GM12865 (cell line): ENCODE results near the gene TMEM87B.

ENCODE experiments used
- DNase-seq: peaks from one replicate; pipeline ENCODE4 v3.0.0; 2010; ENCODE audit warnings: low read depth
- H3K4me3 ChIP-seq: 2 replicates; pipeline ENCODE4 v1.5.1; 2011; ENCODE audit warnings: mild to moderate bottlenecking, low read depth, low read length, control low read depth
- CTCF ChIP-seq: IDR thresholded peaks from 2 replicates; pipeline ENCODE4 v1.5.1; 2011; ENCODE audit warnings: low read length, control low read depth, low read depth, inconsistent platforms; ENCODE audit not compliant: insufficient read depth; ENCODE audit errors: missing control alignments

Gene TMEM87B

GRCh38 chr2:112084689-112085374 lies 29.8 kb downstream of the TMEM87B start:
- DNase-seq, result no peak
- no peak for TF ChIP-seq CTCF

GRCh38 chr2:112085375-112085730 lies 30.3 kb downstream of the TMEM87B start:
- no peak for TF ChIP-seq CTCF
- DNase-seq, result no peak
- H3K4me3 ChIP-seq, result no peak overlapping the region

More at GRCh38 chr2:112084689-112085374, 29.8 kb downstream of the TMEM87B start:
- H3K4me3 ChIP-seq, result no peak overlapping the region

GRCh38 chr2:112085916-112086669 lies 31.0 kb downstream of the TMEM87B start:
- no peak for DNase-seq
- TF ChIP-seq CTCF, result no peak
- H3K4me3 ChIP-seq, result no peak overlapping the region

- peak overlapping the region; percentile 25 for H3K4me3 ChIP-seq
- peak; percentile 84 for DNase-seq
- TF ChIP-seq CTCF, result no peak
These were observed 32.4 kb downstream of the TMEM87B start for GRCh38 chr2:112087346-112088020.

GRCh38 chr2:112089375-112089774 lies 34.3 kb downstream of the TMEM87B start:
- no peak overlapping the region for H3K4me3 ChIP-seq
- TF ChIP-seq CTCF, result no peak
- no peak for DNase-seq

- TF ChIP-seq CTCF, result no peak
- H3K4me3 ChIP-seq, result no peak overlapping the region
These were observed 37.4 kb downstream of the TMEM87B start for GRCh38 chr2:112092286-112093041.

More at GRCh38 chr2:112092286-112093041, 37.4 kb downstream of the TMEM87B start:
- no peak for DNase-seq
